Activated CD8-positive, alpha-beta memory T cell treated with anti-CD3 and anti-CD28 coated beads for 1 hour (primary cell): ENCODE measurements around the gene MYD88.
"Not testable (repeated sequence)": the region's sequence is repeated elsewhere in the genome, so short reads cannot be mapped to it uniquely, and the experiment has no call there.

Source experiments
- DNase-seq, 2 donors: peaks; one replicate each; pipeline ENCODE4 v3.0.0-alpha.2; 2020; ENCODE audit warnings: low read depth in 1 of 2; ENCODE audit errors: extremely low read depth in 1 of 2

MYD88 gene

GRCh38 chr3:38124324-38125122 is 13.9 kb upstream of the MYD88 start:
- no peak for DNase-seq

DNA sequence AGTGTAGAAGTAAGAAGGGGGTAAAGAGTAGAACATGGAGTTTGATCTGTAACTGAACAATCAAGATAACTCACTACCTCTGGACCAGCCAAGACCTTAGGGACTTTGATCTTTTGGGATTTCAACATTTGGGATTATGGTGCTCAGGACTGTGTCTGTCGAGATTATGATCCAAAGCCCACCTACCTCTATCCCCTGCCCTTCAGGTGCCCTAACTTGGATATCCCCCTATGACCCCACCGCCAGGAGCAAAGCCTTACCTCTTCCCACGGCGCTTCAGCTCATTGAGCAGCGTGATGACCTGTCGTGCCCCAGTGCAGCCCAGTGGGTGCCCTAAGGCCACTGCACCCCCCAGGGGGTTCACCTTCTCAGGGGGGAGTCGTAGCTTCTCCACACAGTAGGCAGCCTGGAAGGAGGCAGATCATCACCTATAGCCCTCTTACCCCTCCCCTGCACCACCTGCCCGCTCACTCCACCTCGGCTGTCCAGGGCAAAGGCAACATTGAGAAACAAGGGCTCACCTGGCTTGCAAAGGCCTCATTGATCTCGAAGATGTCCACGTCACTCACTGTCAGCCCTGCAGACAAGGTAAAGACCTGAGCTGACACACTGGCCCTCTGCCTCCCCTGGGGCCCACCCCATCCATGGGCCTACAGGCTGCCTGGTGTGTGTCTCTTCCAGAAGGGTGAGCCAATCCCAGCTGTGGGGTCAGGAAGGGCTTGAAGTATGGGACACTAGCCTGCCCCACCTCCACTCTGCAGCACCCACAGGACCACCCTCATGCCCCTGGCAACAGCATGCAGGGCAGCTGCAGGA is 12.9 kb upstream of the MYD88 start:
- no peak for DNase-seq

DNA sequence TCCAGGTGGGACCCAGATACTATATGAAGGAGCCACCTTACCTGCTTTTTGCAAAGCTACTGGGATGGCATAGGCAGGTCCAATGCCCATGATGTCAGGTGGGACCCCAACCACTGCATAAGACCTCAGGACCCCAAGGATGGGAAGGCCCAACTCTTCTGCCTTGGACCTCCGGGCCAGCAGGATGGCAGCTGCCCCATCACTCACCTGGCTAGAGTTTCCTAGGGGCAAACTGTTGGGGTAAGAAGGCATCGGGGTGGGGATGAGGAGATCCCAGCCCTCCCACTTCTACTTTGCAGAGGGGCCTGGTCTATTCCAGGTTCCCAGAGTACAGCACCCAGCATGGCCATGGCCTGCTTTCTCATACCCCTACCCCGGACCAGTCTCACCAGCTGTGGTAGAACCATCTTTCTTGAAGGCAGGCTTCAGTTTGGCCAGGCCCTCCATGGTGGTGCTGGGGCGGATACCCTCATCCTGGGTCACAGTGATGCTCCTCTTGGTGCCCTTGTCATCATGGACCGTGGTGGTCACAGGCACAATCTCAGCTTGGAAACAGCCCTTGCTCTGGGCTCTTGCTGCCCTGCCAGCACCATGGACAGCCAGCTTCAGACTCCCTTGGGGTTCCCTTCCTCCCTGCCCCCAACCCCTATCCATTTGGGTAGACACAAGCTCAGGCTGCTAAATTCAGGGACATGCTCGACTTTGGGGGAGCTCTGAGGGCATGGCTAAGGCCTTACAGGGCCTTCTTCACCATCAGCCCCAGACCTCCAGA is 12.2 kb upstream of the MYD88 start:
- DNase-seq, result no peak

DNA sequence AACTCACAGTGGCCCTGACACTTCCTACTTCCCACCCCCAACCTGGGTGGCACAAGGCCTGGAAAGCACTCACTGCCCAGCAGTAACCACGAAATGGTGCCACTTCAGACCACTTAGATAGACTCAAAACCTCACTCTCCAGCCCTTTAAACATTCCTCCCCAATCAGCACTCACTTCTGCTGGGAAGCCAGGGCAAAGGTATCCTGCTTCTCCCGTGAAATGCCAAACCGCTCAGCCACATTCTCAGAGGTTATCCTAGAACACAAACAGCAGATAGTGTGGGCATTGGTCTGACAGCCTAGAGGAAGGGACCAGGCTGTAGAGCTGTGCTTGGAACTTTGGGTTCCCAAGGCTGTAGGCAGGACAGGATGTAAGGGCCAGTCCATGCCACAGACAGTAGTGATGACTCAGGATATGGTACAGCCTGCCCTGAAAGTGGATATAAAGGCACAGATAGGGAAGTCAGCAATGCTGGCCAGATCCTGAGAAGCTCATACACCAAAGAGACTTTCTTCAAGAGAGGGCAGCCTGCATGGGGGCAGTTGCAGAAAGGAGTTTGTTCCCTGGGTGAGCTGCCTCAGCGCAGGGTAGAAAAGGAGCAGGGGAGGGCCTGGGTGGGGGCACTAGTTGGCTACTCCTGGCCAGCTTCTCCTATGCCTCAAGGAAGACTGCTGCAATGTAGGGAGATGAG is 10.7 kb upstream of the MYD88 start:
- no peak for DNase-seq

DNA sequence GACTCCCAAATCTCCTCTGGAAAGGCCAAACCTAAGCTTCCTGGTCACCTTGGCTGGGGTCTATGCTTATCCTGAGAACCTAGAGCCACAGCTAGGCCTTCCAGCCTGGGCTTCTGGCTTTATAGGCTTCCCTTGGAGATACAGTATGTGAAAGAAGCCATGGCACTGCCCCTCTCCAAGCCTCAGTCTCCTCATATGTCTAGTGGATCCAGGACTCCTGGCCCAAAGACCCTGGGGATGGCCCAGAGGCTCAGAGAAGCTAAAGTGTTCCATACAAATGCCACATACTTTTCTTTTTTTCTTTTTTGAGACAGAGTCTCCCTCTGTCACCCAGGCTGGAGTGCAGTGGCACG is 10.2 kb upstream of the MYD88 start:
- DNase-seq, result no peak

DNA sequence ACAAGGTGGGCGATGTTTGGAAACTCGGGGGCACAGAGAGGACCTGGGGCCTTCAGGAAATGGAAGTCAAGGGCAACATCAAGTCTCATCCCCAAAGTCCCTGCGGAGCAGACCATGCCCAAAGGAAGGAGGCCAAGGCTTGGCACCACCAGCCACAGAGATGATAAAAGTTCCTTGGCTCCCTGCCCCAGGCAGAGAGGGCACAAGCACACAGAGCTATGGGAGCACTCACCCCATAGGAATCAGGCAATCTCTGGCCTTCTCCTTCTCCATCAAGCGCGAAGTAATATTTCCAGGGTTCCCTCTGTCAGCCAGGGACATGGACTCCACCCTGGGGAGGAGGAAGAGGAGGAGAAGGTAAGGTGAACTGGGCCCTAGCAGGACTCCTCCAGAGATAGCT is 9.4 kb upstream of the MYD88 start:
- DNase-seq, result no peak

DNA sequence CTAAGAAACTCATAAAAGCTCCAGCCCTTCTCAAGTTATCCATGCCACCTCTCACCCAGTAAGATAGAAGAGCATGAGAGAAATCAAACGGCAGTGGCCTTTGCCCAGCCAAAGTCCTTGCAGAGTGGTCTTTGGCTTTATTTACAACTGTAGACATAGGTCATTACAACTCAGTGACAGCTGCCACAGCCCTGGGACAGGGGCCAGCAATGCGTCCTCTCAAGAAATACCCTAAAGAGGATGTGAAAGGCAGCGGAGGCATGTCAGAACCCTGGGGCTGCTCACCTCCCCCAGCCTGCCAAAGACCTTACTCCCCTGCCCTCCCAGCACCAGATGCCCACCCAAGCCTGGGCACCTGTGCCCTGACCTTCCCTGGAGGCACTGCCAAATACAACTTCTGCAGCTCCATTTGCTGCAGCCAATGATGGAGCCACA is 7.8 kb upstream of the MYD88 start:
- no peak for DNase-seq

DNA sequence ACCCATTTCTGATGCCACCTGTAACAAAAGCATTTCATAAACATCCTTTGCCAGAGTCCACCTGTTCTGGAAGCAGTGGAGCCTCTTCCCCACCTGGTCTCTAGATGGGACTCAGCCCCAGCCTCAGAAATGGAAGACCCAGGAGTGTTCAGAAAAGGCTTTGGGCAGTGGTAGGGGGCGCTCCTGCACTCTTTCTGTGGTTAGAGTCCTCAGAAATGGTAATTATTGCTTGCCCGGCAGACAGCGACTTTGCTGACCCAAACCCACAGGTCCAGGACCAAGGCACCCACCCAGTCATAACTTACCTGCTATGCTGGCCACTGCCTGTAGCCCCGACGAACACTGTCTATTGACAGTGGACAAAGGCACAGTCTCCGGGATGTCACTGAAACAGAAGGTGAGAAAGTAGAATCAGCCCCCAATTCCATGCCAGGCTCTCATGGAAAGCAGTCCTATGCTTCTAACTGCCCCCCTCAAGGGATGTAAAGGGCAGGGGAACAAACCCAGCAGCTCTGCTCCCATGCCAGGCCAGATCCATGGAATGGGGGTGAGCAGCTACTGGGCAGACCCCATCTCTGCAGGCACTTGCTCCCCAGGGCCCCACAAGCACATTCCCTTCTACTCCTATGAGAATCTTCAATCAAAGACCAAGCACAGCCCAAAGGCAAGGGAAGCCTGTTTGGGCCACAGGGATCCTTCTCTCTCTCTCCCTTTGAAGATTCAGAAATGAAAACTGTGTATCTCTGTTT is 6.7 kb upstream of the MYD88 start:
- no peak for DNase-seq

GRCh38 chr3:38133209-38133556 is 5.3 kb upstream of the MYD88 start:
- no peak for DNase-seq

DNA sequence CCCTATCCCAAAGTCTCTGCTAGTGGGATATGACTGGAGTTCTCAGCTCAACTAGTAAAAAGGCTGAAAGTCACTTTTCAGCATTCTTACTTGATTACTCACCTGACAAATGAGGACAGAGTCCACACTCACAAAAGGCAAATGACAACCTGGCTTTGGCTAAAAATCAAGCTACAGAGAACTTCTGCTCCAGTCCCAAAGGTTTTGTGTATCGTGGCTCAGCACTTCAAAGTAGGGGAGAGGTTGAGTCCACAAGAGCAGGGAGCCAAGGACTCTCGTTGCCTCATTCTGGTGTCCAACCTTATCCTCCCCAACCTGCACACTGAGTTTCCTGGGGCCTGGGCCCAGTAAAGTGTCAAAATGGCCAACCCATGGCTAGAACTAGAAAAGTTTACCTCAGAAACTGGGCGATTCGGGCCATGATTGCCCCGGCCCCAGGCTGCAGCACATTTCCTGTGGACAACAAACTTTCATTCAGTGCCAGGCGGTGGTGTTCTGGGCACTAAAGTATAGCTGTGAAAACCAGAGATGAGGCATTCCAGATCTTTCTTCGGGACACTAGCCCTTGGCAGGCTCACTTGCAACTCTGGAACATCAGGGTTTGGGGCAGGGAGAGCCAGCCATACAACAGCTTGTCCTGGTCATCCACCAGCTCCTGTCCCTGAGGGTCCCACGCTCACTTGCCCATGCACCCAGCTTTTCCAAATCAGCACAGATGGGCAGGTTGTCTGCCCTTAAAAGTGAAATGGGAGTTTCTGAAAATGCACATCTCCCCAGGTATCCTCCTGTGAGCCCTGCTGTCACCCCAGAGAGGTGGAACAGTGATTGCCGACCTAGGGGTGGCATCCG is 4.7 kb upstream of the MYD88 start:
- no peak for DNase-seq

DNA sequence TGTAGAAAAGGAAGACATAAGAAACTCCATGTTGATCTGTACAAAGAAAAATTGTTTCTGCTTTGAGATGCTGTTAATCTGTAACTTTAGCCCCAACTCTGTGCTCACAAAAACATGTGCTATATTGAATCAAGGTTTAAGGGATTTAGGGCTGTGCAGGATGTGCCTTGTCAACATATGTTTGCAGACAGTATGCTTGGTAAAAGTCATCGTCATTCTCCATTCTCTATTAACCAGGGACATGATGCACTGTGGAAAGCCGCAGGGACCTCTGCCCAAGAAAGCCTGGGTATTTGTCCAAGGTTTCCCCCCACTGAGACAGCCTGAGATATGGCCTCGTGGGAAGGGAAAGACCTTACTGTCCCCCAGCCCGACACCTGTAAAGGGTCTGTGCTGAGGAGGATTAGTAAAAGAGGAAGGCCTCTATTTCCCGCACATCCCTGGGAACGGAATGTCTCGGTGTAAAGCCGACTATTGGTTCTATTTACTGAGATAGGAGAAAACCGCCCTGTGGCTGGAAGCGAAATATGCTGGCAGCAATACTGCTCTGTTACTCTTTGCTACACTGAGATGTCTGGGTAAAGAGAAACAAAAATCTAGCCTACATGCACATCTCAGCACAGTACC is 3.8 kb upstream of the MYD88 start:
- DNase-seq, result not testable (repeated sequence)

DNA sequence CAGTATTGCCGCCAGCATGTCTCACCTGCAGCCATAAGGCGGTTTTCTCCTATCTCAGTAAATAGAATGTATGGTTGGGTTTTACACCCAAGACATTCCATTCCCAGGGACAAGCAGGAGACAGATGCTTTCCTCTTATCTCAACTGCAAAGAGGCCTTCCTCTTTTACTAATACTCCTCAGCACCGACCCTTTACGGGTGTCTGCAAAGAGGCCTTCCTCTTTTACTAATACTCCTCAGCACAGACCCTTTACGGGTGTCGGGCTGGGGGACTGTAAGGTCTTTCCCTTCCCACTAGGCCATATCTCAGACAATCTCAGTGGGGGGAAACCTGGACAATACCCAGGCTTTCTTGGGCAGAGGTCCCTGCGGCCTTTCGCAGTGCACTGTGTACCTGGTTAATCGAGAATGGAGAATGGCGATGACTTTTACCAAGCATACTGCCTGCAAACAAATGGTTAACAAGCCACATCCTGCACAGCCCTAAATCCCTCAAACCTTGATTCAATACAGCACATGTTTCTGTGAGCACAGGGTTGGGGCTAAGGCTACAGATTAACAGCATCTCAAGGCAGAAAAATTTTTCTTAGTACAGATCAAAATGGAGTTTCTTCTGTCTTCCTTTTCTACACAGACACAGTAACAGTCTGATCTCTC is 2.7 kb upstream of the MYD88 start:
- not testable (repeated sequence) for DNase-seq

GRCh38 chr3:38136393-38136776 is 2.1 kb upstream of the MYD88 start:
- DNase-seq, result no peak

- DNase-seq, result peak; percentile 93 to 94
Measured at GRCh38 chr3:38136777-38137614, 1.5 kb upstream of the MYD88 start, which contains the start of gene ACAA1. Gene ACAA1, minus strand, starts transcription at chr3:38137127. Its CDS starts 92 bp downstream, at chr3:38137035.

GRCh38 chr3:38137615-38138348 is 679 bp upstream of the MYD88 start:
- no peak for DNase-seq

GRCh38 chr3:38139191-38139590 is 730 bp downstream of the MYD88 start:
- no peak for DNase-seq

DNA sequence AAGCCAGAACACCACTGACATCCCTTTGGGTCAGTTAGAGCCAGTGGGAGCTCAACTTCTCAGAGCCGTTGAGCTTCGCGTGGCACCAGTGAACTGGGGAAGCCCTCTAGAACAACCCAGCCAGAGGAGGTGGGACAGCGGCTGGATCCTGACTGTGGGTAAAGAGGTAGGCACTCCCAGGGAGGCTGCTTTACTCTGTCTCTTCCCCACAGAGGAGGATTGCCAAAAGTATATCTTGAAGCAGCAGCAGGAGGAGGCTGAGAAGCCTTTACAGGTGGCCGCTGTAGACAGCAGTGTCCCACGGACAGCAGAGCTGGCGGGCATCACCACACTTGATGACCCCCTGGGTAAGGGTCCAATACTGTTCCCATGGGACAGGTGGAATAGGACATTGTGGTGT is 1.2 kb downstream of the MYD88 start:
- DNase-seq, result no peak
